GM12873 (cell line): ENCODE results near the gene DIS3L2.

Experiments used
- TF ChIP-seq, protein P1 (sequence below): IDR thresholded peaks from 2 replicates; pipeline ENCODE4 v1.5.1; 2012; ENCODE audit warnings: low read depth, mild to moderate bottlenecking, moderate library complexity, low read length, control low read depth; ENCODE audit not compliant: insufficient read depth; ENCODE audit errors: missing control alignments

Gene DIS3L2

DNA sequence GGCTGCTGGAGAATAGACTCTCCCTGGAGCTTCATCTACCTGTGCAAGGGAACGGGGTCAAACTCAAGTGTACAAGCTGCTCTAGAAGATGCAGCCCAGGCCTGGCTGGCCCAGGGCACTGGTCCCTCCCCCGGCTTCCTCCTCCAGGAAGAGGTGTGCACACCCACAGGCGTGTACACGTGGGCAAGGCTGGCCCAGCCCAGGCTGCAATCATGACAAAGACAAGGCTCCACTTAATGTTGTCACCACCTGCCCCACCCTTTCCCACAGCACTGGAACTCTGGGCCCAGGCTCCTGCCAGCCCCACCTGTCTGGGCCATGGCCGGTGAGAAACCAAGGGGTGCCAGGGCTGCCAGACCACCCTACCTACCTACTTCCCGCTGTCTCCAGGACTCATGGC, 387.4 kb downstream of the DIS3L2 start:
- TF ChIP-seq, protein P1, sequence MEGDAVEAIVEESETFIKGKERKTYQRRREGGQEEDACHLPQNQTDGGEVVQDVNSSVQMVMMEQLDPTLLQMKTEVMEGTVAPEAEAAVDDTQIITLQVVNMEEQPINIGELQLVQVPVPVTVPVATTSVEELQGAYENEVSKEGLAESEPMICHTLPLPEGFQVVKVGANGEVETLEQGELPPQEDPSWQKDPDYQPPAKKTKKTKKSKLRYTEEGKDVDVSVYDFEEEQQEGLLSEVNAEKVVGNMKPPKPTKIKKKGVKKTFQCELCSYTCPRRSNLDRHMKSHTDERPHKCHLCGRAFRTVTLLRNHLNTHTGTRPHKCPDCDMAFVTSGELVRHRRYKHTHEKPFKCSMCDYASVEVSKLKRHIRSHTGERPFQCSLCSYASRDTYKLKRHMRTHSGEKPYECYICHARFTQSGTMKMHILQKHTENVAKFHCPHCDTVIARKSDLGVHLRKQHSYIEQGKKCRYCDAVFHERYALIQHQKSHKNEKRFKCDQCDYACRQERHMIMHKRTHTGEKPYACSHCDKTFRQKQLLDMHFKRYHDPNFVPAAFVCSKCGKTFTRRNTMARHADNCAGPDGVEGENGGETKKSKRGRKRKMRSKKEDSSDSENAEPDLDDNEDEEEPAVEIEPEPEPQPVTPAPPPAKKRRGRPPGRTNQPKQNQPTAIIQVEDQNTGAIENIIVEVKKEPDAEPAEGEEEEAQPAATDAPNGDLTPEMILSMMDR = no peak

GRCh38 chr2:232349546-232349945, 388.0 kb downstream of the DIS3L2 start:
- TF ChIP-seq, protein P1 = no peak

GRCh38 chr2:232349946-232350635, 388.6 kb downstream of the DIS3L2 start:
- TF ChIP-seq, protein P1 = no peak

- TF ChIP-seq, protein P1 = no peak
Observed at GRCh38 chr2:232350804-232351685, 389.5 kb downstream of the DIS3L2 start.

DNA sequence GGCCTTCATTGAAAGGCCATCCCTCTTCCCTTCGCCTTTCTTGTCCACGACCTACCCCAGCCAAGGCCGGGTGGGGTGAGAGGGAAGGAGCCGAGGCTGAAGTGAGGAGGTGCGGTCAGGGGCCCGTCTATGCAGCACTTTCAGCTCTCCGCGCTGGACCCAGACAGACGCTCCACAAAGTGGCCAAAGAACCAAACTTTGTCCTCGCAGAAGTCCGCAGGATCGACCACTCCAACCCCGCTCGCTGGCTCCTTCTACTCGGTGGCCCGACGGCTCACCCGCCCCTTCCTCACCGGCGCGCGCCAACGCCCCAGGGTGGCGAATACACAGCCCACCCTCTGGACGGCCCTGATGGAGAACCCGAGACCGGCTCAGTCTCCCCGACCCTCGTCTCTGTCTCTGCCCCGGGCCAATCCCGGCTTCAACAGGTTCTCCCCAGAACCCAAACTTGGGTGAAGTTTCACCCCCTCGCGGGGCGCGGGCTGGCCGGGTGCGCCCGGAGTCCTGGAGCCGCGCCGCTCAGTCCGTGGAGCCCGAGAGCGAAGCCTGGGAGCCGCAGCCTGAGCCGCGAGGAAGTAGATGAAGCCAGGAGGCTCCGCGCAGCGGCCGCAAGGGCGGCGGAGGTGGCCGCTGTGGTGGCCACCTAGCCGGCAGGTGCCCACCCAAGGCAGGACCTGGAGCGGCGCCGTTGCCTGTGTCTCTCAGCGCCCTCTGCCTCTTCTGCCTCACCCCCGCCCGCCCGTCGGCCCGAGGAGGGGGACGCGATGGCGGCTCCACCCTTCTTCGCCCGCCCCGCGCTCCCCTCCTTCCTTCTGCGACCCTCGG, 390.4 kb downstream of the DIS3L2 start:
- TF ChIP-seq, protein P1 = no peak

DNA sequence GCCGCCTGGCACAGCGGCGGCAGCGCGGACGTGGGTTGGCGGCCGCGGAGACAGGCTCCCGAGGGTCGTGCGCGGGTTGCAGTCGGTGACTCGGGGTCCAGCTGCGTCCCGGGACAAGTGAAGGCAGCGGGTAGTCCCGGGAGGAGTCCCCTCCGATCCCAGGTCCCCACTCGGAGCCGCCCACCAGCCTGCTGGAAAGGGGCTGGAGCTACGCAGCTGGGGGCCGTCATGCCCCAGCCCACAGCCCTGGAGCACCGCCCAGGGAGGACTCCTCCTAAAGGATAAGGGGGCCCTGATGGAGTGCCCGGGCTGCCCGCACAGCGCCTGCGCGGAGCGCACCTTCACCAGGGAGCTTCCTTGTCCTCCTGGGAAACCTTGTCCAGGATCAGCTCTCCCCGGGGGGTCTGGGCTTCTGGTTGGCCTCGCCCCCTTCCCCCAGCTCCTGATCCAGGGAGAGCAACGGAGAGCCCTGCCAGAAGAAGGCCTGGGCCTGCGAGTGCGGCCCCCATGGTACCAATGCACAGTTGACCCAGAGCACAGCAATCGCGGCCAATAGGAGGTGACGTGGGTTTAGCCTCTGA, 391.1 kb downstream of the DIS3L2 start:
- TF ChIP-seq, protein P1 = no peak
